ENCODE measurements around the gene BCAR1.
"Not testable (repeated sequence)": the region's sequence is repeated elsewhere in the genome, so short reads cannot be mapped to it uniquely, and the experiment has no call there.

The BCAR1 gene

DNA sequence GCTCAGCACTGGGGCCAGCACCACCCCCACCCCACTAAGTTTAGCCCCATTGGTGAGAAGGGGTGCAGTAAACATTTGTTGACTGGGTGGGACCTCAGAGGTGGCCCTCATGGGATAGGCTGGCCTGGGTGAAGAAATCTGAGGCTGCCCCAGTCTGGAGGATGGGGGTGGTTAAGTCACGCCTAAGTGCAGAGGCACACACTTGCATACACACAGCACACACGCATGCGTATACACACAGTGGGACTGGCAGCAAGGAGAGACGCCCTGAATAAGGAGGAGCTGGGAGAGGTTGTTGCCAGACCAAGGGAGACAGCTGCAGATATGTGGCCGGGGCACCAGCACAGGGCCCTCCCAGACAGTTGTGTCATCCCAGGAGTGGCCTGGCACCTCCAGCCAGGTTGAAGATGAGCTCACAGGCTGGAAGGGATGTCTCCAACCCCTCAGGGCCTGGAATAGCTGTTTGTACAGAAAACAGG lies 3.0 kb upstream of the BCAR1 start:
- DNase-seq (ENCODE audit: low read depth, low spot score): no peak

DNA sequence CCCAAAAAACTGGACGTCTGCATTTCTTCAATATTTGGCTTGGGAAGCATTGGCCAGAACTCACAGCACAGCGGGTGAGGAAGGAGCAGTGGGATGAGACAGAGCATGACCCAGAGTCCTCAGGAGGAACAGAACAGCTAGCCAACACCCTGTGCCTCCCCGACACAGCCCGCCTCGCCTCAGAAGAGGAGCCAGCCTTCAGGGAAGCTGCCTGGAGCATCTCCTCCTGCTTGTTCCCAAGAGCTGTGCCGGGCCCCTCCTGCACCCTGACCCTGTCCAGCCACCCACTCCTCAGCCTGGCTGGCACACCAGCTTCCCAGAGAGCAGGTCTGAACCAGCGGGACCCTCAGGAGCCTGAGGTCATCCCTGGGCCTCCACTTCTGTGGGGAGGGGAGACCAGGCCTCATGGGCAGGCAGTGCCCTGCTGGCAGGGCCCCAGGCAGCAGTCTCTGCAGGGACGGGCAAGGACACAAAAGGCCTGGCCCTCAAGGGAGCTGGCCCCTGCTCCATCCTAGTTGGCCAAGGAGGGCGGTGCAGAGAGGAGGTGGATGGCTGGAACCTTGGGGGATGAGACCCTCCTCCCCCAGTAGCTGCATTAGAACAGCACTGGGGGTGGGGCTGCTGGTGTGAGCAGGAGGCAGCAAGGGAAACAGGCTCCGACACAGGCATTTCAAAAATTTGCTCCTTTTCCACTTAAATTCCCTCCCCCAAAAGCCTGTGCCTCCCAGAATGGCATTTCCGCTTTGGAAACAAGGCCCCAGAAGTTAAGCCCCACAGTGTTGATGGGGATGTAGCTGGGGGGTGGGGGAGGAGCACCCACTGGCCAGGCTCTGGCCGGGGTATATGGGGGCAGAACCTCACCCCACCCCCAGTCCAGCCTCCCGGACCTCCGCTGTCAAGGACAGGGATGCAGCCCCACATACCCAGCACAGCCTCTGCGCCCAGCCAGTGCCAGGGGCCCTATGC lies 1.8 kb upstream of the BCAR1 start:
- DNase-seq (ENCODE audit: low read depth, low spot score): no peak

DNA sequence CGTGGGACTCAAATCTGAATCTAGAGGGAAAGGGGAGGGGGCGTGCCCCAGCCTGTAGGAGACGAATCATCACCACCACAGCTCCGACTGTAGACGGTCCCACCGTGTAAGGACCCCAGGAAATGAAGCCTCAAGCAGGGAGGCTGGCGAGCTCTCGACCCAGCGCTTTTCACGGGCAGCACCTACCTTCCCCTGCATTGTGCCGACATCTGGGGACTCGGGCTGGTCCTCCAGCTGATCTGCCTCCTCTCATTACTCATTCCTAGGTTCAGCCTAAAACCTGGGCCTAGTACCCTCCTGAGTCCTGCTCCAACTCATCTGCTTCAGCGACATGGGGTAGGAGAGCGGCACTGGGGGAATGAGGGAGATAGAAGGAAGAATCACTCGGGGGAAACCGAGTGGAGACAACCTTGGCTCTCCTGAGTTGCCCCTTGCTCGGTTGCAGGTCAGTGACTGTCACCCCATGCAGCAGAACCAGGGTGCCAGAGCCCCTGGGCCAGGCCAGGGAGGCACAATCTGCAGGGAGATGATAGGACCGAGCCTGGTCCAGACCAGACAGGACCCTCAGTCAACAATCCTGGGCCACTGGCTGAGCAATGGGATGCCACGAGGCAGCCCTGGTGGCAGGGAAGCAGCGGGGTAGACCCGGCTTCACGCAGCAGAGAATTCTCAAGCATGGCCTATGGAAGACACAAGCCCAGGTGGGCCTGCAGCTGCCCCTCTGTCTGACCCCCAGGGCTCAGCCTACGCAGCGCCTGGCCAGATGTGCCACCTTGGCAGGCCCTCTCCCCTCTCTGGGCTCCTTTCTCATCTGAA lies 833 bp upstream of the BCAR1 start:
- DNase-seq (ENCODE audit: low read depth, low spot score): no peak

DNA sequence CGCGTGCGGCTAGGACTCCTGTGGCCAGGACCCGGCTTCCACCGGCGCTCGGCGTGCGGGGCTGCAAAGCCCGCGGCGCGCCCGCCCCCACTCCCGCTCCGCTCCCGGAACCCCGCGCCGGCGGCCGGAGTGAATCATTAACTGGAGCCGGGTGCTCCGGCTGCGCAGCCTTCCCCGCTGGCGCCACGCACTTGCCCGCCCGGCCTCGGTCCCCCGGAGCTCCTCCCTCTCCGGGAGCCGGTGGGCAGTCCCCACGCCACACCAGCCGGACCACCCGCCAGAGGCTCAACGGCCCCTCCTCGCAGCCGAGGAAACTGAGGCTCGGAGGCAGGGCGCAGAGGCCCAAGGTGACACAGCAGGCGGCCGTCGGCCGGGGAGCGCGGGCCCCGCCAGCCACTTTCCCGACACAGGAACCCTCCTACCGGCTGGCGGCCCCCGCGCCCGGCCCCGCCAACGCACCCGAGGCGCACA lies 580 bp downstream of the BCAR1 start:
- no peak for DNase-seq (ENCODE audit: low read depth, low spot score)

DNA sequence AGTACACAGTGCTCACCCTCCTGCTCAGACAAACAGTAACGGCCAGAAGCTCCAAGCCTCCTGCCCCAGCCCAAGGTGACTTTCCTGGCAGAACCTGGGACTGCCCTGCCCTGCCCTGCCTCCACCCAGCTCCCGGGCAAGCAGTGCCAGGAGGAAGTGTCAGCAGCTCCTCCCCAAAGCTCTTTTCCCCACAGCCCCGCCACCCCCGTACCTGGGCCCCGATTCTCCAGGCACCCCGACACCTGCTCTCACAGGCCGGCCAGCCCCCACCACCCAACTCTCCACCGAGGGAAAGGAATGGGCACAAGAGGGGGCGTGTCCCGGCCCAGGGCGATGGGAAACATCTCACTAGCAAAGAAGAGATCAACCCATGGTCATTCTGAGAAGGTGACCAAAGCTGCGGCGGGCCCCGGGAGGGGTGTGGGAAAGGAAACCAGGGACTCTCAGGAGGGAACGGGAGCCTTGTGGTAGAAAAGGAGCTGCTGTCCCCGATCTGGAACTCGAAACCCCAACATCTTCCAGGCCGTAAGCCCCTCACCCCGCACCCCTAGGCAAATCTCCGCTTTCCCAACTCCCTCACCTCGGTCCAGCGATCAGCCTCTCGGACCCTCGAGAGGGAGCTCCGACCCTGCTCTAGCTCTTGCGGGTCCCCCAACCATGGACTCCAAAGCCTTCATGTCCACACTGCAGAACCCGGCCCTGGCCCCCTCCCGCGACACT lies 1.2 kb downstream of the BCAR1 start:
- no peak for DNase-seq (ENCODE audit: low read depth, low spot score)

DNA sequence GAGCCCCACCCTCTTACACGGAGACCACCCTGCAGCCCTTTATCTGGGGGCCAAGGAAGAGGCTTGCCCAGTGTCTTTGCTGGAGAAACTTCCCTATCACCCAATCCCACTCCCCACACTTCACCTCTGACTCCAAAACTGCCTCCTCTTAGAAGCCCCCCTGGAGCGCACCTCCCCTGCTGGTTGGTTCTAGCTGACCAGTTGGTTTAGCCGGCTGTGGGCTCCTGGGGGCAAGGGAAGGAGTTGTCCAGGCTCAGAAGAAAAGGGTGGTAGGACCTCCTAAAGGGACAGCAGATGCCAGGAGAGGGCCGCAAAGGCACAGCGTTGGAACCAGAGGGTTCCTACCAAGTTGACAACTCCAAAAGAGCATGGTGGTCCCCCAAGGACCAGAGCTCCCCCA lies 2.0 kb downstream of the BCAR1 start:
- no peak for DNase-seq (ENCODE audit: low read depth, low spot score)

DNA sequence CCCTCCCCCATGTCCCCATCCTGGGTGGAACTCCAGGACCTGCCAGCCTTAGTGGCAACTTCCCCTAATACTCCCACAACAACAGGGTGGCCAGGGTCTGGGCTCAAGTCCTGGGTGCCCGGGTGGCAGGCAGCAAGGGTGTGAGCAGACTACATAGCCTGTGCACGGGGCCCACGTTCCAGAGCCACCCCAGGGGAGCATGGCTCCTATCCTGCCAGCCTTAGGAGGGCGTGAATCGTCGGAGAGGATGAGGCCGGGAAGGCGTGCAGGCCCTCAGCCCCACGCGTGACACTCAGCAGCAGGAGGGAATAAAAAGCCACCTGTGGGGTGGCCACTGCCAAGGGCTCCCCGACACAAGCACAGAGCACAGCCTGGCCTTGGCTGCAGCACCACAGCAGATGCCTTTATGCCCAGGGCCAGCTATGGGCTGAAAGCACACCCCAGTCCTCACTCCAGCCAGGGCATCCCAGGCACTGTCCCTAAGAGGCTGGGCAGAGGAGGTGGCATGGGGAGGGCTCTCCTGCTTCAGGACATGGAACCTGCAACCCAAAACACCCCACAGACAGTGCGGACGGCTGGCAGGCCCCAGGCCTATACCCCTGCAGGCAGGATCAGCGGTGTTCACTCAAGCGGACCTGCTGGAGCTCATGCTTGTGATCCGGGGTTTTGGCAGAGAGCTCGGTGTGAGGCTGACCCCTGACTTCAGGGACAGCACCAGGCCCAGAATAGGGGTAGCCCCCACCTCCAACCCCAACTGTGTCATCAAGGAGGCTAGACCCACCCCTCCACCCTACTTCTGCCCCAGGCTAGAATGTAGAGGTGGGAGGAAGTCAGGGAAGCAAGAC lies 2.7 kb downstream of the BCAR1 start:
- DNase-seq (ENCODE audit: low read depth, low spot score): no peak

DNA sequence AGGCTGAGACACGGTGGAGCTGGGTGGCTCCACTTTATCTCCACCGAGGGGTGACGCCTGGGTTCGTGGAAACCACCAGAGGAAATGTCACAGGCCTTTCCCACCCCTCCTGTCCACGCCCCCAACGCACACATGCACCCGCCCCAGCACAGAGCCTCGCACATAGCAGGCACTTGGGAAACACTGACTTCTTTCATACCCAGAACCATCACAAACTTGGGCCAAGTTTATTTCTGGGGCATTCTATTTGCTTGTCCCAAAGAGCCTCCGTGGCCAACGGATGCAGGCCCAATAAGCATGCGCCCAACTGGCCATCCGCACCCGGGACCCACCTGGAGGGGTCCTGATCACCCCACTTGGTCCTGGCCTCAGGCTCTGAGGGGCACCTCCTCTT lies 3.3 kb downstream of the BCAR1 start:
- DNase-seq (ENCODE audit: low read depth, low spot score): no peak

DNA sequence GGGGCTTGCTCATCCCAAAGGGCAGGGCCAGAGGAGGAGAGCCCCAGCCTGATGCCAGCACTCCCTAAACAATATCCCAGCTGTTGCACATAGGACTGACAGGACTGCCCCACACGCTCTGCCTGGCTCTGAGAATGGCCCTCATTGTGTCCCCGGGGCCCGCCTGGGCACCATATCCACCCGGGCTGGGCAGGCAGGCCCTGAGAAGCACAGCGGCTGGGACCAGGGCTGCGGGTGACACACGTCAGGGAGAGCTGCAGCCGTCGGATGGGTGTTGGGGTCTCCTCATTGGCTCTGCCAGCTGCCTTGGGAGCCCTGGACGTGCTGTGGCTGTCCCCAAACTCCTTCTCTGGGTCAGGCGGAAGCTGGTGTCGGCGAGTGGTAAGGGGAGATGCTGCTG lies 4.2 kb downstream of the BCAR1 start:
- no peak for DNase-seq (ENCODE audit: low read depth, low spot score)

DNA sequence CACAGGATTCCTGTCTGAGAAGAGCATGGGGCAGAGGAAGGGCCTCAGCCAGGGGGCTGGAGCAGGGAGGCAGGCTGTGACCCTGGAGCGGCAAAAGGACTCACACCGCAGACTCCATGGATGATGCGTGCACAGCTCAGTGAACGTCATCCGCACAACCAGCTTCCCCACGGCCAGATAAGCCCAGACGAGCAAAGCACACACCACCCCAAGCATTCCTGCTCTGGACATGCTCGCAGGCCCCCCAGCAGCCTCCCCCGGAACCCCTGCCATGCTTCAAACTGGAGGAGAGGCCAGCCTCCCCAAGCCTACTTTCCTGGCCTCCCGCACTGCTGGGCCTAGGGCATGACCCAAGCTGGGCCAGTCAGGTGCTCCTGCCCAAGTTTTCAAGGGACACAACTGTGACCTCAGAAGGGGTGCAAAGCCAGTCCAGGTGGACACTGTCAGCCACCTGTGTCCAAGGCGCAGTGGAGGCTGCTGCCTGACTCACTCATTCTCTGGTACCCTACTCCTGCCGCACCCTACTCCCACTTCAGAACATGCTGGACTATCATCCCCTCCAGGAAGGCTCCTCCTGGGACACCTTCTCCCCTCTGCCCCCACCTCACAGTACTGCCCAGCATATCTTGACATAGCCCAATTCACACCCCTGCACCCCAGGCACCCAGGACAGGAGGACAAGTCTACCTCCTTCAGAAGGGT lies 4.8 kb downstream of the BCAR1 start:
- DNase-seq (ENCODE audit: low read depth, low spot score): no peak

DNA sequence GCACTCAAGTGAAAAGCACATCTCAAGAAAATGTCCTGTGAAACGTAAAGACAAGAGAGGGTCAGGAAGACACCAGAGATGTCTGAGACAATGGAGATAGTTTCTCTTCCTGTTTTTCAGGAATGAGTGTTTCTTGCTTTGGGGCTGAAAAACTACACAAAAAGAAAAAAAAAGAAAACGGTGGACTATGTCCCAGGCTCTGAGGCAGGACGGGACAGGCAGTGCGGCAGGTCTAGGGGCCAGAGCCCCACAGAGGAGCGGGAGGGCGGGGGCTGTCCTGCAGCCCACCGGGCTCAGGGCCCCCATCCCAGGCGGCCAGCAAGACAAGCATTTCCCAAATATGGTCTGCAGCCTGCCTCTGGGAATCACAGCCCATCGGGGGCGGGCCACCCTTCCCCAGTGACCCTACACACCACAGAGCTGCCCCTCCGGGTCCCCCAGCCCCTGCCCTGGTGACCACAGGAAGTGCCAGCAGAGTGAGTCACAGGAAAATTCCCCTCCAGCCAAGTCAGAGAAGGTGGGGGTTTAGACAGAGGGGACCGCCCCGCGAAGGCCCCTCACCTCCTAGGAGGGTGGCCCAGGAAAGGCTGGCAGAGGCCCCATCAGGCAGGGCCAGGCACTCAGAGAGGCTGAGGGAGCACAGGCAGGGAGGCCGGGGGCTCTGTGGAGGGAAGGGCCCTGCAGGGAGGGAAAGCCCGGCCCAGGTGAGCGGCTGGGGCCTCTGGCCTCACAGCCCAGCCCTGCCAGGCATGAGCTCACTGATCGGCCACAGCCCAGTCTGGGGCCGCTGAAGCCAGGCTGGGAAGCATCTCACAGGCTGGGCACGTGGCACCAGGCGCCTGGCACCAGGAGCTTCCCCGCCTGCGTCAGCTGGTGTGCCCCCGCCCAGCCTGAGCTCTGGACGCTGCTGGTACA lies 6.3 kb downstream of the BCAR1 start:
- DNase-seq (ENCODE audit: low read depth, low spot score): peak; percentile 94

DNA sequence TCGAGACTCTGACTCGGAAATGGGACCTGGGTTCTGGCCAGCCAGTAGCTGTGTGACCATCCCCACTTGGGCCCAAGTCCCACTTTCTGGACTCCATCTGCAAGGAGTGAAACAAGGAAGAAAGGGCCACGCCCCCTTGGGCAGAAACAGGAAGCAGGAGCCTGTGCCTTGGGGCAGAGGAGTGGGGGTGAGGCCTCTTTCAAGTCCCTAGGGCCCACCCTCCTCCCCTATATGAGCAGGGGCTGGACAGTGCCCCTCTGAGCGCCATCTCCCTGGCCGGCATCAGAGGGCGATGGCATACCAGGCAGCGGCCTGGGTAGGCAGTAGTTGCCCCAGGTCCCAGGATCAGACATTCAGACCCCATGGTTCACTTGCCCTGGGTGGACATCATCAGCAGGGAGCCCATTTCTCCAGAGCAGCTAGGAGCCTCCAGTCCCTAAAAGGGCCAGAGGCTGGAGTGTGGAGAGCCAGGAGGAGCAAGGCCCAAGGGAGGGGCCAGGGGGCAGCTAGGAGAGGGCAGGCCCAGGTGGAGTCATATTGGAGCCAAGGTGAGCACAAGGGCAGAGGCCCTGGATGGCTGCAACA lies 7.1 kb downstream of the BCAR1 start:
- no peak for DNase-seq (ENCODE audit: low read depth, low spot score)

DNA sequence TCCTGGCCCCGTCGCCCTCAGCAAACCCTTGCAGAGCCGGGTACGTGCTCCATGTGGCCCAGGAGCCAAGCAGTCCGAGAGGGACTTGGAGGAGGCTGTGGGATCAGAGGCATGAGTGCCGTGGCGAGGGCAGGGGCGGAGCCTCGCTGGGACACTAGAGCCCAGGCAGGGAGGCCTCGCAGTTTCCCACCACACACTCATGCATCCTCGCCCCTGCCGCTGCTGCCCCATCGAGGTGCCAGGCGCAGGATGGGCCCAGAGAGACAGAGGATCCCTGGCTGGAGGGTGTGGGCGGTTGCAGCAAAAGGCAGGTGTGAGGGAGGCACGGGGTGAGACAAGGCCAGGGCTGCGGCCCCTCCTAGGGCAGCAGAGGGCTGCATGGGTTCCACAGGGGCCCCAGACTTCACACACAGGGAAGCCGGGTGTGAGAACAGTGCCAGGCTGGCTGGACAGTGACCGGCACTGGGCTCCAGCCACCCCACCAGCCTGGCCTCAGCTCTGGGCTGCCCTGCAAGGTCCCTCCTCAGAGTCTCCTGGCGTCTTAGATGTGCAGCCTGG lies 7.7 kb downstream of the BCAR1 start:
- no peak for DNase-seq (ENCODE audit: low read depth, low spot score)

DNA sequence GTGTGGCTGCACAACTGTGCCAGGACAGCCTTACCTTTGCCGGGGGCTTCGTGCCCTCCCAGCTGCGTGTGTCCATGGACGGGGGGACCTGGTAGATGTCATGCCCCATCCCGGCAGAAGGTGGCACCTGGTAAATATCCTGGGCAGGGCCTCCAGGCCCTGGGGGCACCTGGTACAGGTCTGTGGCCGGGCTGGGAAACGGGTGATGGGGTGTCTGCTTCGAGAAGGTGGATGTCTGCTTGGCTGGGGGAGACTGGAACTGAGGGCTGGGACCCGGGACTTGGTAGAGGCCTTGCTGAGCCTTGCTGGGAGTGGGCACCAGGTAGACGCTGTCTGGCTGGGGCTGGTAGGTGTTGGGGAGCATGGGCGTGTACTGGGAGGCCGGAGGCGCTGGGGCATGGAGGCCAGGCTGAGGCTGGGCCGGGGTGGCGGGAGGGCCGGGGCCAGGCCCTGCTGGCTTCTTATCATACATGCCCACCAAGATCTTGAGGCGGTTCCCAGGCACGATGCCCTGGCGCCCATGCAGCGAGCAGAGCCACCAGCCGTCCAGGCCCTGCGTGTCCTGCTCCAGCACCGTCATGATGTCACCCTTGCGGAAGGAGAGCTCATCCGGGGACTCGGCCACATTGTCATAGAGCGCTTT lies 8.9 kb downstream of the BCAR1 start:
- not testable (repeated sequence) for DNase-seq (ENCODE audit: low read depth, low spot score)

DNA sequence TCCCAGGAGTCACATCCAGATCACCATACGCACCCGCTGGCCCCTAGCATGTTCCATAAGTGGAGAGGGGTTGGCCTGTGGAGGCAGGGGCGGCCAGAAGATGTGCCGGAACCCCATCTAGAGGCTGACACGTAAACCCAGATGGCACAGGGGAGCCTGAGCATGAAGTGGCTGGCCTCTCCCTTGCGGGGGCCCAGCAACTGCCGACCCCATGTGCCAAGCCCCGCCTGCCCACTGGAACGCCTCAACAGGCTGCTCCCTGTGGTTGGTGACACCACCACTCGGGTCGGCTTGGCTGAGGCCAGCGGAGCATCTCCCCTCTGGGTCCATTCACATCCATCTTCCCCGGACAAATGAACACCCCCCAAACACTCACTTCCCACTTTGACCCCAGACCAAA lies 9.5 kb downstream of the BCAR1 start:
- DNase-seq (ENCODE audit: low read depth, low spot score): no peak

DNA sequence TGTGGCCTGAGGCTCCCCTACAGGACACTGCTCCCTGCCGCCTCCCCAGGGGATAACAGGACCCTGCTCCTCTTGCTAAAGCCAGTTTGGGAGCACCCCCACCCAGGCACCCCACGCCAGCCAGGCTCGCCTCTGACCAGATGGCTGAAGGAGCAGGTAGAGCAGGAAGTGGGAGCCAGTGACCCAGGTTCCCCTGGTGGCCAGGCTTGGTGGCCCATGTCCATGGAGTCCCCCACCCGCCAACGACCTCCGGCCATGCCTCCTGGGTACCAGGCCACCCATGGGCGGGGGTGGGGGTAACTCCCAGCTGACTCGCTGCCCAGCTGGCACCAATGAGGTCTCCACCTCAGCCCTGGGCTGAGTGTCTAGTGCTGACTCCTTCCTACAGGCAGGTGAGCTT lies 10.0 kb downstream of the BCAR1 start:
- DNase-seq (ENCODE audit: low read depth, low spot score): no peak

DNA sequence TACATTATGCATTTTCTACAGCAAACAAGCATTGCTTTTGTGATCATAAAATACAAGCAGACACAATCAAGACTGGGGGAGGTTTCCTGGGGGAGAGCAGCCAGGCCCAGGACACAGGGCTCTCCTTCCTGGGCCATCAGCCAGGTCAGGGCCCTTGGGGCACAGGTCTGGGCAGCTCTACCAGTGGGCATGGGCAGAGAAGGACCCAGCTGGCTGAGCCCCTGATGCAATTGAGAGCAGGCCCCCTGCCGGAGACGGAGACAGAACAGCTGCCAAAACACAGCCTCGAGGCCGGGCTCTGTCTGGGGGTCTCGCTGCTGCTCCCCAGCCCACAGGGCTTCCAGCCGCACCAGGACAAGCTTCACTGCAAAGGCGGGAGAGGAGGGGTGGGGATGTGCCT lies 10.8 kb downstream of the BCAR1 start:
- DNase-seq (ENCODE audit: low read depth, low spot score): not testable (repeated sequence)

DNA sequence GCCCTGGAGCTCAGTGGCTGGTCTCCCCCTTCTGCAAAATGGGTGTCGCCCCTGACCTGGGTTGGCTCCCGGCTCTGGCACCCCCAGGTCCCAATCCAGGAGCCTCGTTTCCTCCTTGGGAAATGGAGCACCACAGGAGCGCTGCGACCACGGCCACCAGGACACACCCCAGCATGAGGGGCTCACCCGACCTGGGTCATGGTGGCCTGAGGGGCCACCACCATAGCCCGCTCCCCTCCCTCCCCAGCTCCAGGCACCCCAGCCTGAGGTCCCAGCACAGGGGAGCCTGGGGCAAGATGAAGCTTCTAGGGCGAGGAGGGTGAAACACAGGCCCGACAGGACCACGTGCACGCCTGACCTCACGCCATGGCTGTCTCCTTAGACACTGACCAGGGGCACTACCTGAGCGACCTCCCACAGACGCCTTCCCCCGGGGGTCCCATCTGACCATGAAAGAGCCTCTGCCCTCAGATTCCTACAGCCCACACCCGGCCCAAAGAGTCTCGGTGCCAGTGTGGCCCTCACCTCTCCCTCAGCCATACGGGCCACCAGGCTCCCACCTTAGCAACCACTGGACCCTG lies 11.8 kb downstream of the BCAR1 start:
- no peak for DNase-seq (ENCODE audit: low read depth, low spot score)
